Skeletal muscle tissue (tissue), 4 donors: ENCODE results near the gene NDC80. TPM values are rescaled to one million over a fixed set of nuclear protein-coding genes. Genes with fewer than 3 reads are reported as not detected.

Source experiments
- H3K27ac ChIP-seq: one replicate; pipeline ENCODE4 v1.7.0; 2013; ENCODE audit warnings: mild to moderate bottlenecking, low read depth, low read length, inconsistent platforms
- H3K27me3 ChIP-seq, 3 donors: one replicate each; pipeline ENCODE4 v1.7.0; 2013; ENCODE audit warnings: low read length in 3 of 3; ENCODE audit not compliant: control insufficient read depth in 3 of 3, insufficient read depth in 3 of 3
- H3K36me3 ChIP-seq, 3 donors: one replicate each; pipeline ENCODE4 v1.7.0; 2013; ENCODE audit warnings: low read length in 3 of 3; ENCODE audit not compliant: control insufficient read depth in 3 of 3, insufficient read depth in 3 of 3
- H3K4me1 ChIP-seq, 3 donors: one replicate each; pipeline ENCODE4 v1.7.0; 2013; ENCODE audit warnings: low read length in 3 of 3, mild to moderate bottlenecking in 3 of 3; ENCODE audit not compliant: control insufficient read depth in 3 of 3, insufficient read depth in 3 of 3
- H3K4me3 ChIP-seq, 3 donors: one replicate each; pipeline ENCODE4 v1.7.0; 2013; ENCODE audit warnings: low read length in 3 of 3
- H3K9ac ChIP-seq, 3 donors: one replicate each; pipeline ENCODE4 v1.7.0; 2013; ENCODE audit warnings: low read length in 3 of 3, mild to moderate bottlenecking in 3 of 3, moderate library complexity in 2 of 3, low read depth in 1 of 3
- H3K9me3 ChIP-seq, 3 donors: one replicate each; pipeline ENCODE4 v1.7.0; 2013; ENCODE audit warnings: low read length in 3 of 3; ENCODE audit not compliant: control insufficient read depth in 3 of 3
- total RNA-seq: library from RNA; depleted of rRNA; stranded (reverse); fragments of >200 nt; gene quantifications from one replicate; pipeline ENCODE4 v1.2.3, GENCODE V29; 2014
- donor health status: Osteomylitis.

Gene NDC80
- total RNA-seq, 1 donor from 2014 or later = 6.8 TPM

GRCh38 chr18:2642771-2643170, 71.4 kb downstream of the NDC80 start:
- Histone ChIP-seq H3K4me3 (no peak overlapping the region), H3K36me3 (no peaks in the 10 kb centered on the region), H3K27me3 (peaks cover 0 to 2% (median 0%) of the 10 kb centered on the region in 3 donors), H3K4me1 (no peaks in the 10 kb centered on the region), H3K27ac (no peak overlapping the region), H3K9ac (no peak overlapping the region), H3K9me3 (no peaks in the 10 kb centered on the region)

- Histone ChIP-seq H3K4me3 (no peak overlapping the region), H3K9ac (no peak overlapping the region), H3K9me3 (no peaks in the 10 kb centered on the region), H3K36me3 (no peaks in the 10 kb centered on the region), H3K27me3 (peaks cover 0 to 2% (median 0%) of the 10 kb centered on the region in 3 donors), H3K27ac (no peak overlapping the region), H3K4me1 (no peaks in the 10 kb centered on the region)
These were observed 73.2 kb downstream of the NDC80 start for GRCh38 chr18:2644535-2644934.

GRCh38 chr18:2651981-2652380, 80.6 kb downstream of the NDC80 start:
- Histone ChIP-seq H3K27me3 (no peaks in the 10 kb centered on the region), H3K4me1 (peaks cover 4 to 7% (median 4%) of the 10 kb centered on the region in 3 donors), H3K9me3 (no peaks in the 10 kb centered on the region), H3K36me3 (no peaks in the 10 kb centered on the region), H3K27ac (no peak overlapping the region), H3K9ac (no peak overlapping the region), H3K4me3 (no peak overlapping the region)

- no peak overlapping the region for H3K27ac ChIP-seq
These were observed 82.1 kb downstream of the NDC80 start for GRCh38 chr18:2653467-2653866.

GRCh38 chr18:2654169-2654927, 83.0 kb downstream of the NDC80 start:
- Histone ChIP-seq H3K4me1 (peaks cover 8 to 20% (median 12%) of the 10 kb centered on the region in 3 donors), H3K9ac (peak overlapping the region; percentile 82 to 94 (median 92)), H3K36me3 (no peaks in the 10 kb centered on the region), H3K9me3 (no peaks in the 10 kb centered on the region), H3K27me3 (no peaks in the 10 kb centered on the region), H3K4me3 (peak overlapping the region; percentile 79 to 90 (median 88)), H3K27ac (peak overlapping the region; percentile 90)

More at GRCh38 chr18:2653467-2653866, 82.1 kb downstream of the NDC80 start:
- Histone ChIP-seq H3K9me3 (no peaks in the 10 kb centered on the region), H3K9ac (no peak overlapping the region), H3K36me3 (no peaks in the 10 kb centered on the region), H3K27me3 (no peaks in the 10 kb centered on the region), H3K4me3 (no peak overlapping the region), H3K4me1 (peaks cover 8 to 18% (median 12%) of the 10 kb centered on the region in 3 donors)

GRCh38 chr18:2654928-2655177, 83.5 kb downstream of the NDC80 start:
- Histone ChIP-seq H3K27me3 (no peaks in the 10 kb centered on the region), H3K9me3 (no peaks in the 10 kb centered on the region), H3K4me1 (peaks cover 8 to 20% (median 12%) of the 10 kb centered on the region in 3 donors), H3K4me3 (peak overlapping the region; percentile 79 to 90 (median 88)), H3K27ac (peak overlapping the region; percentile 90), H3K9ac (peak overlapping the region; percentile 82 to 94 (median 92)), H3K36me3 (no peaks in the 10 kb centered on the region)

GRCh38 chr18:2655178-2655953, 84.0 kb downstream of the NDC80 start, which contains the start of gene SMCHD1:
Gene SMCHD1 (plus strand): TSS chr18:2655726. CDS start chr18:2656076, 350 bp downstream.
- H3K9ac ChIP-seq = peak within 1 kb of the TSS; percentile 82 to 94 (median 92)
- peak within 1 kb of the TSS; percentile 87 to 98 (median 90) for H3K4me3 ChIP-seq
- H3K27me3 ChIP-seq = no peaks in the 10 kb centered on the region
- peak within 1 kb of the TSS; percentile 90 for H3K27ac ChIP-seq
- no peaks in the 10 kb centered on the region for H3K36me3 ChIP-seq
- H3K9me3 ChIP-seq = no peaks in the 10 kb centered on the region
- H3K4me1 ChIP-seq = peaks cover 8 to 20% (median 12%) of the 10 kb centered on the region in 3 donors

- H3K4me3 ChIP-seq = peak overlapping the region; percentile 87 to 98 (median 90)
These were observed 84.5 kb downstream of the NDC80 start for GRCh38 chr18:2655954-2656236.

GRCh38 chr18:2656237-2656980, 85.1 kb downstream of the NDC80 start:
- no peaks in the 10 kb centered on the region for H3K9me3 ChIP-seq
- H3K9ac ChIP-seq = peak overlapping the region; percentile 82 to 94 (median 87)
- peaks cover 8 to 20% (median 12%) of the 10 kb centered on the region in 3 donors for H3K4me1 ChIP-seq
- H3K27ac ChIP-seq = peak overlapping the region; percentile 90
- no peaks in the 10 kb centered on the region for H3K36me3 ChIP-seq
- no peaks in the 10 kb centered on the region for H3K27me3 ChIP-seq
- H3K4me3 ChIP-seq = peak overlapping the region; percentile 87 to 98 (median 90)

More at GRCh38 chr18:2655954-2656236, 84.5 kb downstream of the NDC80 start:
- H3K36me3 ChIP-seq = no peaks in the 10 kb centered on the region
- peak overlapping the region; percentile 82 to 94 (median 87) for H3K9ac ChIP-seq
- peaks cover 8 to 20% (median 12%) of the 10 kb centered on the region in 3 donors for H3K4me1 ChIP-seq
- no peaks in the 10 kb centered on the region for H3K9me3 ChIP-seq
- H3K27me3 ChIP-seq = no peaks in the 10 kb centered on the region
- peak overlapping the region; percentile 90 for H3K27ac ChIP-seq
